ENCODE measurements around the gene AEBP2. TPM values are rescaled to one million over a fixed set of nuclear protein-coding genes. Genes with fewer than 3 reads are reported as not detected.
A peak's percentile ranks its signal among the peaks of the same experiment; 100 is the strongest.
"Not testable (repeated sequence)": the region's sequence is repeated elsewhere in the genome, so short reads cannot be mapped to it uniquely, and the experiment has no call there.

The AEBP2 gene
- total and polyA plus RNA-seq, 12 donors: 15.7 to 83.1 (median 43.1) TPM

GRCh38 chr12:19546611-19547162 lies 107.4 kb downstream of the AEBP2 start:
- H3K27me3 ChIP-seq: no peaks in the 10 kb centered on the region
- peak overlapping the region in 1 of 4 donors; percentile 20 for H3K4me3 ChIP-seq
- WGBS, 4 donors: 45 to 56% (median 52%) methylated on average over 7 of the region's 7 CpGs
- no peak for DNase-seq
- peak overlapping the region in 4 of 5 donors; percentile 36 to 84 (median 46) for H3K27ac ChIP-seq
- H3K36me3 ChIP-seq (replicated peaks in 1 of 2): no peaks in the 10 kb centered on the region
- H3K9me3 ChIP-seq (replicated peaks in 1 of 3): no peaks in the 10 kb centered on the region
- intact Hi-C loops (cut with DNase I): no loop called here
- peaks cover 10 to 17% of the 10 kb centered on the region in 2 donors for H3K4me1 ChIP-seq (replicated peaks in 1 of 2)
- no peak for TF ChIP-seq CTCF (IDR thresholded peaks at IDR 0.05)

DNA sequence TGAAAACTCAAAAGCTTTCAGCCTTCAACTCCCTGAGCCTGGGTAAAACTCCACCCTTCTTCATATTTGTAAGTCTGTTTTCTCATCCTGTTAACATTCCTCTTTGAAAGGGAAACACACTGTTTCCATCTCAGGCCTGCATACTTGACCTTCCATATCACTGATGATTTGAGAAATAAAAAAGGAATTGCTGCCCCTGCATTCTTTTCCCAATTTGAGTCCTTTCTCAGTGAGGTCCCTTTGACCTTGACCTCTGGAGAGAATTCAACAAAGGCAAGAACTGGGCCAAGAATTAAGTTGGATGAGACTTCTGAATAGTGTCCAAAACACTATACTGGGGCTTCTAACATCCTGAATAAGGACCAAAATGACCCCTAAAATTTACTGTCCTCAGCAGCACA lies 108.0 kb downstream of the AEBP2 start:
- Histone ChIP-seq H3K4me3 (no peak overlapping the region), H3K9me3 (replicated peaks in 1 of 3) (no peaks in the 10 kb centered on the region), H3K27ac (peak overlapping the region in 3 of 5 donors; percentile 36 to 84 (median 42)), H3K27me3 (no peaks in the 10 kb centered on the region), H3K4me1 (replicated peaks in 1 of 2) (peaks cover 10 to 17% of the 10 kb centered on the region in 2 donors), H3K36me3 (replicated peaks in 1 of 2) (no peaks in the 10 kb centered on the region)
- DNase-seq: no peak
- no peak for TF ChIP-seq POLR2A (IDR thresholded peaks at IDR 0.05)
- TF ChIP-seq CTCF (IDR thresholded peaks at IDR 0.05): no peak
- intact Hi-C loops (cut with DNase I): no loop called here

DNA sequence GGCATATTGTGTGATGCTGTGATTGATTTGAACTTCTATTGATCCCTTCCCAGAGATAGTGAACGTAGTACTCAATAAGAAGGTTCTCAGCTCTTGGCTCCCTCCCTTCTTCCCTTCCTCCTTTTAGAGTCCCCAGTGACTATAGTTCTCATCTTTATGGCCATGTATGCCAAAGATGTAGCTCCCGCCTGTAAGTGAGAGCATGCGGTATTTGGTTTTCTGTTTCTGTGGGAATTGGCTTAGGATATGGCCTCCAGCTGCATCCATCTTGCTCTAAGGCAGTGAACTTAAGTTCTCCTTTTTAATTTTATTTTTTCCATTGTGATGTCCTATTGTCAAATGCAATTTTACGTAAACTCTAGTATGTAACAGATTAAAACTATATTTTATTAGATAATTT lies 109.5 kb downstream of the AEBP2 start:
- H3K27me3 ChIP-seq: no peaks in the 10 kb centered on the region
- H3K4me3 ChIP-seq: no peak overlapping the region
- WGBS, 4 donors: 95 to 100% (median 98%) methylated on average over 4 of the region's 4 CpGs
- DNase-seq: no peak
- H3K36me3 ChIP-seq (replicated peaks in 1 of 2): no peaks in the 10 kb centered on the region
- TF ChIP-seq CTCF (IDR thresholded peaks at IDR 0.05) (no peak), POLR2A (IDR thresholded peaks at IDR 0.05) (no peak)
- intact Hi-C loops (cut with DNase I): no loop called here
- H3K9me3 ChIP-seq (replicated peaks in 1 of 3): no peaks in the 10 kb centered on the region
- H3K27ac ChIP-seq: no peak overlapping the region
- peaks cover 10 to 20% of the 10 kb centered on the region in 2 donors for H3K4me1 ChIP-seq (replicated peaks in 1 of 2)

DNA sequence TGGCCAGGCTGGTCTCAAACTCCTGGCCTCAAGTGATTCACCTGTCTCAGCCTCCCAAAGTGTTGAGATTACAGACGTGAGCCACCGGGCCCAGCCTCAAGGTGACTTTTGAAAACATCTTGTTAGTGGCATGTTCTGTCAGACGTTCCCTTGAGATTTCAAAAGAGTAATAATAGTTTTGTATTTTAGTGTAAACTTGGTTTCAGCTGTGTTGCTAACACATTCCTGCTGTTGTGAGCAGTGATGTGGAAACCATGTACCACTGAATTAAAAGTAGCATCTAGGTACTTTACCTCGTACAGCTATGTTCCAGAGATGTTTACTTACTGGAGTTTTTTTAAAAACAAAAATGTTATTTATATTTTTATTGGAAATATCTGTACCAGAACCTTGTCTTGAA lies 111.3 kb downstream of the AEBP2 start:
- 80 to 93% (median 88%) methylated on average over 4 of the region's 4 CpGs for WGBS, 4 donors
- no peak for TF ChIP-seq POLR2A (IDR thresholded peaks at IDR 0.05)
- TF ChIP-seq CTCF (IDR thresholded peaks at IDR 0.05): no peak
- peaks cover 10 to 20% of the 10 kb centered on the region in 2 donors for H3K4me1 ChIP-seq (replicated peaks in 1 of 2)
- intact Hi-C loops (cut with DNase I): no loop called here
- no peaks in the 10 kb centered on the region for H3K27me3 ChIP-seq
- no peak overlapping the region for H3K27ac ChIP-seq
- H3K4me3 ChIP-seq: no peak overlapping the region
- no peaks in the 10 kb centered on the region for H3K9me3 ChIP-seq (replicated peaks in 1 of 3)
- no peaks in the 10 kb centered on the region for H3K36me3 ChIP-seq (replicated peaks in 1 of 2)
- no peak for DNase-seq

- H3K9me3 ChIP-seq (replicated peaks in 1 of 3); H3K4me1 ChIP-seq (replicated peaks in 1 of 2); intact Hi-C loops (cut with DNase I); DNase-seq; H3K36me3 ChIP-seq (replicated peaks in 1 of 2); H3K27ac ChIP-seq; H3K4me3 ChIP-seq; H3K27me3 ChIP-seq: not testable (repeated sequence)
- WGBS, 4 donors: 88 to 93% (median 91%) methylated on average over 13 of the region's 13 CpGs
Measured at GRCh38 chr12:19552441-19553097, 113.3 kb downstream of the AEBP2 start.

Measured in adrenal gland (tissue), 12 donors.